Lung (tissue), 12 donors: ENCODE results near the gene ALDH1A3. TPM values are rescaled to one million over a fixed set of nuclear protein-coding genes. Genes with fewer than 3 reads are reported as not detected.

Experiments used
- ATAC-seq: fragments of 200-7000 bp; cut with Tn5 transposase; one replicate; pipeline ENCODE4 v1.9.1; 2020; ENCODE audit warnings: moderate number of reproducible peaks; ENCODE audit not compliant: insufficient read depth, low FRiP score
- DNase-seq, 3 donors: peaks; one replicate each; pipeline ENCODE4 v3.0.0-alpha.2; 2013 to 2017
- H3K27ac ChIP-seq, 2 donors: one replicate each; pipeline ENCODE4 v1.5.1; 2013; ENCODE audit warnings: mild to moderate bottlenecking in 2 of 2, moderate library complexity in 2 of 2, control low read depth in 1 of 2, inconsistent platforms in 1 of 2, low read depth in 1 of 2, low read length in 1 of 2
- H3K27me3 ChIP-seq, 3 donors: one replicate each; pipeline ENCODE4 v1.5.1; 2013; ENCODE audit warnings: low read length in 2 of 3; ENCODE audit not compliant: control insufficient read depth in 3 of 3, insufficient read depth in 3 of 3
- H3K36me3 ChIP-seq, 4 donors: one replicate each; pipeline ENCODE4 v1.5.1; 2013; ENCODE audit warnings: low read length in 4 of 4, mild to moderate bottlenecking in 1 of 4, moderate library complexity in 1 of 4; ENCODE audit not compliant: control insufficient read depth in 4 of 4, insufficient read depth in 4 of 4
- H3K4me1 ChIP-seq, 5 donors: one replicate each; pipeline ENCODE4 v1.5.1; 2013; ENCODE audit warnings: low read length in 5 of 5, mild to moderate bottlenecking in 2 of 5, moderate library complexity in 1 of 5; ENCODE audit not compliant: control insufficient read depth in 5 of 5, insufficient read depth in 5 of 5
- H3K4me3 ChIP-seq: one replicate; pipeline ENCODE4 v1.5.1; 2013; ENCODE audit warnings: mild to moderate bottlenecking, control low read depth, moderate library complexity
- H3K9ac ChIP-seq, 2 donors: one replicate each; pipeline ENCODE4 v1.5.1; 2013; ENCODE audit warnings: low read length in 2 of 2, control low read depth in 1 of 2; ENCODE audit not compliant: insufficient read depth in 1 of 2
- H3K9me3 ChIP-seq, 4 donors: one replicate each; pipeline ENCODE4 v1.5.1; 2013; ENCODE audit warnings: low read length in 3 of 4, mild to moderate bottlenecking in 1 of 4, moderate library complexity in 1 of 4; ENCODE audit not compliant: control insufficient read depth in 4 of 4, insufficient read depth in 3 of 4
- WGBS, 2 donors: extraction: QIAGEN DNeasy Blood & Tissue Kit; methylation state at CpG; one replicate each; pipeline ENCODE4 v1.1.7; 2013; 5-methylcytosine and 5-hydroxymethylcytosine counted together
- polyA plus RNA-seq, 2 donors: library from polyadenylated mRNA; stranded (reverse); fragments of 200-250 nt; gene quantifications; one replicate each; pipeline ENCODE4 v1.2.1, GENCODE V29; 2013
- total RNA-seq, 2 donors: library from RNA; depleted of rRNA in 1 of 2; stranded (reverse); fragments of >200 nt in 1 of 2; gene quantifications; one replicate each; pipeline ENCODE4 v1.2.1, GENCODE V29; 2014 to 2021
- TF ChIP-seq, protein P1 (sequence below): IDR thresholded peaks from 2 replicates; pipeline ENCODE4 v1.5.1; 2012; ENCODE audit warnings: mild to moderate bottlenecking; ENCODE audit errors: control extremely low read depth, extremely low read depth
- donor health status: control.
- donor health status: control.
- donor health status: Bipolar disorder and iron deficiency.
- donor health status: healthy.
- donor health status: DM: yes; HTN: yes; CAD: no.

ALDH1A3 gene
- total and polyA plus RNA-seq, 4 donors: 3.0 to 18.7 (median 14.8) TPM

DNA sequence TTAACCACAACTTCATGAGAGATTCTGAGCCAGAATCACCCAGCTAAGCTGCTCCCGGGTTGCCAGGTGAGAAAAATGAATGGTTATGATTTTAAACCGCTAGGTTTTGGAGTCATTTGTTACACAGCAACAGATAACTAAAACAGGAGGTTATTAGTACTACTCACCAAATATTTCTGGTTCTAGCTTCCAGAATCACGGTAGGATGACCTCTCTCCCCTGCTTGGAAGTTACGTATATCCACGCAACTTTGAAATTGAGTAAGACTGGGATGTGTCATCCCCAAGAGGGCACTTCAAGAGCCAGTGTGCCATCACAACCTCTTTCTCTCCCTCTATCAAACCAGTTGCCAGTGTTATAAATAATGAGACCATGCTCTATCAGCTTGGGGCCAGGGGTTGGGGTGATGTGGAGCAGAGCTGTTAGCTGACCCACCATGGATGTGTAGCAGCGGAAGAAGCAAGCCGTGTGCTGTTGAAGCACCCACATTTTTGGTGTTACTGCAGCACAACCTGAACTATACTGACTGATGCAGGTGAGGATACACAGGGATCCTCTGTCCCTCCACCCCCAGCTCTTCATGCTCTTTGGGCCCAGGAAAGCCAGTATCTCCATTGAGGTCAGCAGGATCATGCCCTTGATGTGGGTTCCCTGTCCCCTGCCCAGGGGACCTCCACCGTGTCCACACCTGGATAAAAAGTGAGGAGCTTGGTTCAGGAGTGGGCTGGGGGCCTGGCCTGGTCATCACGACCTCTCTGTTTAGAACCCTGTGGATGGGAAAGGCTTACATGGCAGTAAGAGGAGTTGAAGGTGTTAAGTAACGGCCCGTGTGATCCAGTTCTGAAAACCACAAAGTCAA, 19.4 kb upstream of the ALDH1A3 start:
- H3K4me1 ChIP-seq: peaks cover 0 to 11% (median 0%) of the 10 kb centered on the region in 5 donors
- H3K4me3 ChIP-seq: no peak overlapping the region
- H3K9ac ChIP-seq: no peak overlapping the region
- H3K27ac ChIP-seq: no peak overlapping the region
- ATAC-seq: no peak
- DNase-seq: no peak
- WGBS, 2 donors: 87 to 88% methylated on average over 11 of the region's 11 CpGs
- peaks cover 0 to 2% (median 0%) of the 10 kb centered on the region in 3 donors for H3K27me3 ChIP-seq
- no peaks in the 10 kb centered on the region for H3K36me3 ChIP-seq
- peaks cover 0 to 9% (median 3%) of the 10 kb centered on the region in 4 donors for H3K9me3 ChIP-seq
- TF ChIP-seq, protein P1, sequence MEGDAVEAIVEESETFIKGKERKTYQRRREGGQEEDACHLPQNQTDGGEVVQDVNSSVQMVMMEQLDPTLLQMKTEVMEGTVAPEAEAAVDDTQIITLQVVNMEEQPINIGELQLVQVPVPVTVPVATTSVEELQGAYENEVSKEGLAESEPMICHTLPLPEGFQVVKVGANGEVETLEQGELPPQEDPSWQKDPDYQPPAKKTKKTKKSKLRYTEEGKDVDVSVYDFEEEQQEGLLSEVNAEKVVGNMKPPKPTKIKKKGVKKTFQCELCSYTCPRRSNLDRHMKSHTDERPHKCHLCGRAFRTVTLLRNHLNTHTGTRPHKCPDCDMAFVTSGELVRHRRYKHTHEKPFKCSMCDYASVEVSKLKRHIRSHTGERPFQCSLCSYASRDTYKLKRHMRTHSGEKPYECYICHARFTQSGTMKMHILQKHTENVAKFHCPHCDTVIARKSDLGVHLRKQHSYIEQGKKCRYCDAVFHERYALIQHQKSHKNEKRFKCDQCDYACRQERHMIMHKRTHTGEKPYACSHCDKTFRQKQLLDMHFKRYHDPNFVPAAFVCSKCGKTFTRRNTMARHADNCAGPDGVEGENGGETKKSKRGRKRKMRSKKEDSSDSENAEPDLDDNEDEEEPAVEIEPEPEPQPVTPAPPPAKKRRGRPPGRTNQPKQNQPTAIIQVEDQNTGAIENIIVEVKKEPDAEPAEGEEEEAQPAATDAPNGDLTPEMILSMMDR: no peak

DNA sequence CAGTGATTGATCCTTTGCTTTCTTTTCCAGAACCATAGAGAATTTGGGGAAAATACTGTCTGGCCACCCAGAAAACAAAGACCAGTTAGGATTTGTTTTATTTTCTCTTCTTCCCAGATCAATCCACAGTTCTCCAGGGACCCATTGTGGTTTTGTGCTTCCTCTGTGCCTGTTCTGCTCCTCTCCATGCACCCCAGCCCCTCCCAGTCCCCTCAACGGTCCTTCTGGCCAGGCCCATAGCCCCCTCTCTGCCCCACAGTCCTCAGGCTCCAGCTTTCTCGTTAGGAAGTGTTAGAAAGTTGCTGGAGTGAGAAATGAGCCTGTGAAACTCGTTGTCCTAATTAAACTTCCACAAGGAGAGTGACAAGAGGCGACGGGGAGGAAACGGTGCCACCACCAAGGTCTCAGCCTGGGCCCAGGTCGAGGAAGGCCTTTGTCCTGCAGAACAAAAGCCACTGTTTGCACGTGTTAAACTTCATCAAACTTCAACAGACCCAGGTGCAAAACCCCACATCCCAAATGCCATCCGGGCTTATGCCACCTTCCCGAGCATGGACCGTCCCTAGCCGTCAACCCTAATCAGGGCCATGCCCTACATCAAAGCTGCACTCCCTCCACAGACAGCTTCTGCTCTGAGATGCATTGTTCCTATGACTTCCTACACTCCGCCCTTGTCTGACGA, 18.7 kb upstream of the ALDH1A3 start:
- H3K27me3 ChIP-seq: peaks cover 0 to 3% (median 0%) of the 10 kb centered on the region in 3 donors
- TF ChIP-seq, protein P1: no peak
- H3K4me1 ChIP-seq: peaks cover 0 to 11% (median 0%) of the 10 kb centered on the region in 5 donors
- 72 to 78% methylated on average over 14 of the region's 14 CpGs for WGBS, 2 donors
- DNase-seq: no peak
- H3K36me3 ChIP-seq: no peaks in the 10 kb centered on the region
- H3K9me3 ChIP-seq: peaks cover 0 to 9% (median 3%) of the 10 kb centered on the region in 4 donors
- no peak overlapping the region for H3K4me3 ChIP-seq
- ATAC-seq: no peak
- H3K27ac ChIP-seq: no peak overlapping the region
- no peak overlapping the region for H3K9ac ChIP-seq

DNA sequence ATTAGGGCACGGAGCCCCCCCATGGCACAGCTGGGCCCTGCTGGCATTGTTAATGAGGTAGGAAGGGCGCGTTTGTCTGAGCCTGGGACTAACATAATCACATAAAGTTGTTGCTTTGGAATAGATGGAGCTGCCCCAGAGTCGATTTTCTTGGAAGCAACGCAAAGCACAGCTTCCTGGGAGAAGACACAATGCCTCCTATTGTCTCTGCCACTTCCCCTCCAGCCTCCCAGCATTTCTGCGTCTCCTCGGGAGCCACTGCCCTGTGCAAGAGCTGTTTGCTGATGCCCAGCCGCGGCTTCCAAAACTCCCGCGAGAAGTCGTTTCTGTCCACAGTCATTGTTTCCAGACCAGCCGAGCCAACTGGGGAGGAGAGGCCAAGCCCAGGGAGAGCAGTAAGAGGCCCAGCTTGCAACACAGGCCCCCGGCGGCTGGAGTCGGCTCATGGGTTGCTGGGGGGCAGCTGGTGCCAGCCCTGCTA, 18.1 kb upstream of the ALDH1A3 start:
- Histone ChIP-seq H3K27me3 (peaks cover 0 to 3% (median 0%) of the 10 kb centered on the region in 3 donors), H3K36me3 (no peaks in the 10 kb centered on the region), H3K9ac (no peak overlapping the region), H3K4me1 (peaks cover 0 to 11% (median 0%) of the 10 kb centered on the region in 5 donors), H3K9me3 (peaks cover 0 to 9% (median 3%) of the 10 kb centered on the region in 4 donors), H3K4me3 (no peak overlapping the region), H3K27ac (no peak overlapping the region)
- TF ChIP-seq, protein P1: no peak
- ATAC-seq: no peak
- DNase-seq: peak in 1 of 3 donors; percentile 32
- WGBS, 2 donors: 75 to 82% methylated on average over 16 of the region's 16 CpGs
